CD4-positive, alpha-beta T cell (primary cell): ENCODE results near the gene ZNF282. TPM values are rescaled to one million over a fixed set of nuclear protein-coding genes. Genes with fewer than 3 reads are reported as not detected.

Experiments used
- ATAC-seq: fragments of 200-7000 bp; cut with Tn5 transposase; one replicate; pipeline ENCODE4 v1.10.0; 2022; ENCODE audit warnings: mild to moderate bottlenecking; ENCODE audit not compliant: poor library complexity
- CTCF ChIA-PET: fragments of 350-600 bp; sonication (Branson Sonifier 250); formaldehyde crosslinking; loops from one replicate; lab custom pipeline; 2021; ENCODE audit warnings: antibody characterized with exemption, inconsistent platforms; lab: Charles Lee
- POLR2A ChIA-PET: fragments of 350-600 bp; sonication (Branson Sonifier 250); formaldehyde crosslinking; loops from one replicate; lab custom pipeline; 2021; ENCODE audit warnings: antibody characterized with exemption, inconsistent platforms; lab: Charles Lee
- DNase-seq, 14 experiments: peaks; one replicate each; pipeline ENCODE4 v3.0.0-alpha.2; 2013 to 2020; ENCODE audit warnings: mixed read lengths in 2 of 14
- H3K27ac ChIP-seq, 2 donors: one replicate each; pipeline versions ENCODE4 v1.5.1 to v1.7.0; 2013; ENCODE audit warnings: low read length in 2 of 2, low read depth in 1 of 2, mild to moderate bottlenecking in 1 of 2
- H3K27me3 ChIP-seq, 2 experiments: 1 replicate in 1 of 2; 2 replicates in 1 of 2; pipeline versions ENCODE4 v1.6.1 to v1.7.0; 2013; ENCODE audit warnings: low read length in 2 of 2, control low read depth in 1 of 2, mild to moderate bottlenecking in 1 of 2, moderate library complexity in 1 of 2; ENCODE audit not compliant: insufficient read depth in 2 of 2, control insufficient read depth in 1 of 2
- H3K36me3 ChIP-seq: one replicate; pipeline ENCODE4 v1.6.1; 2013; ENCODE audit warnings: low read length, control low read depth; ENCODE audit not compliant: insufficient read depth
- H3K4me1 ChIP-seq: one replicate; pipeline ENCODE4 v1.6.1; 2013; ENCODE audit warnings: low read length, control low read depth; ENCODE audit not compliant: insufficient read depth
- H3K4me3 ChIP-seq: one replicate; pipeline ENCODE4 v1.5.1; 2013; ENCODE audit warnings: mild to moderate bottlenecking, low read length, moderate library complexity
- H3K9me3 ChIP-seq, 2 experiments: 1 replicate in 1 of 2; 2 replicates in 1 of 2; pipeline versions ENCODE4 v1.6.1 to v1.7.0; 2013; ENCODE audit warnings: low read length in 2 of 2, mild to moderate bottlenecking in 2 of 2, control low read depth in 1 of 2, moderate library complexity in 1 of 2; ENCODE audit not compliant: control insufficient read depth in 1 of 2, insufficient read depth in 1 of 2
- H3K27ac Mint-ChIP-seq: one replicate; pipeline ENCODE4 v1.8.0; 2020; ENCODE audit warnings: mixed read lengths
- H3K27me3 Mint-ChIP-seq: one replicate; pipeline ENCODE4 v1.8.0; 2021; ENCODE audit warnings: mixed read lengths
- H3K36me3 Mint-ChIP-seq: one replicate; pipeline ENCODE4 v1.8.0; 2021; ENCODE audit warnings: low read depth, mixed read lengths
- H3K4me1 Mint-ChIP-seq: one replicate; pipeline ENCODE4 v1.8.0; 2021; ENCODE audit warnings: low read depth, mixed read lengths
- H3K4me3 Mint-ChIP-seq: one replicate; pipeline ENCODE4 v1.8.0; 2020; ENCODE audit warnings: mild to moderate bottlenecking, mixed read lengths
- H3K9me3 Mint-ChIP-seq: one replicate; pipeline ENCODE4 v1.8.0; 2020; ENCODE audit warnings: mixed read lengths
- CTCF ChIP-seq: fragments of 200-600 bp; IDR thresholded peaks from one replicate; pipeline ENCODE4 v1.8.0; 2022; ENCODE audit warnings: antibody characterized with exemption, mild to moderate bottlenecking
- intact Hi-C, 2 experiments: fragments of 100-400 bp; cut with DNase I in 1 of 2; cut with micrococcal nuclease in 1 of 2; formaldehyde crosslinking; loops; one replicate each; pipeline versions ENCODE4 v1.15.1 to v1.9.0; 2023 to 2025; cut with DNase I, micrococcal nuclease
- total RNA-seq, 174 experiments: library from RNA in 2 of 174; stranded (reverse) in 2 of 174; gene quantifications; one replicate each; pipeline ENCODE4 v1.2.3 and lab custom pipeline; 2021 to 2026

Gene ZNF282
- total RNA-seq, 2 experiments from 2014 or later, result 13.3 to 15.6 TPM

DNA sequence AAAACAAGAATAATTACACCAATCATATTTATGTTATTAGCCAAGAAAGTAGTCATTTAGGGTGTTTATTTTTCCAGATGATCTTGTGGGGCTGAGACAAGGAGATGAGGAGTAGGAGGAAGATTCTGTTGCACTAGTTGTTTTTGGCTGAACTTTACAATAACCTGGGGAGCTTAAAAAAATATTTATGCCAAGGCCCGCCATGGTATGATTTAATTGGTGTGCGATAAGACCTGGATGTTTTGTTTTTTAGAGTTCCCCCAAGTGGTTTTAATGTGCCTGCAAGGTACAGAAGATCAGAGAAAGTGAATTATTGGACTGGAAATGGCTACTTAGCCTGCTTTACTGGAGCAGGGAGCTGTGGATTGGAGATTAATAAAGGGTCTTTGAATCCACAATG is 7.1 kb upstream of the ZNF282 start:
- POLR2A ChIA-PET, result interaction anchor here (1.0 kb wide), 1 partner anchor 23 kb away, joined by 3 read pairs; no protein-coding TSS in a partner anchor
- CTCF ChIA-PET, result no interaction called here
- no peak for TF ChIP-seq CTCF

DNA sequence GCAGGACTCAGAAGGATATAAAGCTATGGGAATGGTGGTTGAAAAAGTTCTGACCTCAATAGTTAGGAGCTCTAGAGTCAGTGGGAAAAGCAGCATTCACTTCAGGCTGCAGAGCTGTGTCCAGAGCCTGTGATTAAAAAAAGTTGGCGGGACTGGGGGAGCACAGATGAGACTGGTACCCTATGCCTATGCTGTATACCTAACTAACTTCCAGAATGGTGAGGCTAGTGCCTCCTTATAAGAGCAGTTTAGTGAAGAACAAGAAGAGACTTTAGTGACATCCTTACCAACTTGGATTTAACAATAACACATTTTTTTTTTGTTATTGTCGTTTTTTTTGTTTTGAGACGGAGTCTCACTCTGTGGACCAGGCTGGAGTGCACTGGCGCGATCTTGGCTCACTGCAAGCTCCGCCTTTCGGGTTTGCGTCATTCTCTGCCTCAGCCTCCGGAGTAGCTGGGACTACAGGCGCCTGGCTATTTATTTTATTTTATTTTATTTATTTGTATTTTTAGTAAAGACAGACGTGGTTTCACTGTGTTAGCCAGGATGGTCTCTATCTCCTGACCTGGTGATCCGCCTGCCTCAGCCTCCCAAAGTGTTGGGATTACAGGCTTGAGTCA is 6.6 kb upstream of the ZNF282 start:
- ChIA-PET POLR2A (no interaction called here), CTCF (no interaction called here)
- Histone ChIP-seq H3K36me3 (no peaks in the 10 kb centered on the region), H3K4me1 (peaks cover 4% of the 10 kb centered on the region), H3K9me3 (no peaks in the 10 kb centered on the region), H3K27me3 (no peaks in the 10 kb centered on the region), H3K4me3 (no peak overlapping the region), H3K27ac (no peak overlapping the region)
- Mint-ChIP-seq H3K27me3 (no peaks in the 10 kb centered on the region), H3K36me3 (no peaks in the 10 kb centered on the region), H3K9me3 (no peaks in the 10 kb centered on the region), H3K27ac (no peak overlapping the region), H3K4me3 (no peak overlapping the region), H3K4me1 (peaks cover 4% of the 10 kb centered on the region)
- ATAC-seq (no peak), DNase-seq (no peak)
- TF ChIP-seq CTCF, result no peak
- intact Hi-C loops, result no loop called here

More for the DNA sequence above, 7.1 kb upstream of the ZNF282 start:
- no peaks in the 10 kb centered on the region for H3K9me3 ChIP-seq
- intact Hi-C loops, result no loop called here
- H3K4me3 ChIP-seq, result no peak overlapping the region
- H3K36me3 ChIP-seq, result no peaks in the 10 kb centered on the region
- no peak overlapping the region for H3K4me3 Mint-ChIP-seq
- no peaks in the 10 kb centered on the region for H3K27me3 Mint-ChIP-seq
- peaks cover 4% of the 10 kb centered on the region for H3K4me1 Mint-ChIP-seq
- ATAC-seq (no peak), DNase-seq (no peak)
- no peaks in the 10 kb centered on the region for H3K27me3 ChIP-seq
- no peaks in the 10 kb centered on the region for H3K36me3 Mint-ChIP-seq
- H3K27ac ChIP-seq, result no peak overlapping the region
- H3K27ac Mint-ChIP-seq, result no peak overlapping the region
- H3K9me3 Mint-ChIP-seq, result no peaks in the 10 kb centered on the region
- H3K4me1 ChIP-seq, result peaks cover 4% of the 10 kb centered on the region

DNA sequence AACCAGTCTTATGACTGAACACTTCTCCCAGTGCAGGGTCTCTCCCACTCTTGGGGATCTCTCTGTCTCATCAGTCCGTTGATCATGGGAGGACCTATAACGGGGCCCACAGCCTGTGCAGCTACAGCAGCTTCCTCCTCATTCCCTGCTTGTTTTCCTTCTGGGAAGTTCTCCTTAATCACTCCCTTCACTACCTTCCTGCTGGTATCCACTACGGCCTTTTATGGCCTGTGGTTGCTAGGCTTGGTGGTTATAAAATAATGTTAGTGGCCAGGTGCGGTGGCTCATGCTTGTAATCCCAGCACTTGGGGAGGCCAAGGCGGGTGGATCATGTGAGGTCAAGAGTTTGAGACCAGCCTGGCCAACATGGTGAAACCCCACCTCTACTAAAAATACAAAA is 3.5 kb upstream of the ZNF282 start:
- Mint-ChIP-seq H3K27ac (no peak overlapping the region), H3K9me3 (no peaks in the 10 kb centered on the region), H3K4me1 (peaks cover 17% of the 10 kb centered on the region), H3K36me3 (peaks cover 8% of the 10 kb centered on the region), H3K4me3 (peak overlapping the region; percentile 16), H3K27me3 (no peaks in the 10 kb centered on the region)
- Histone ChIP-seq H3K4me1 (peaks cover 21% of the 10 kb centered on the region), H3K27me3 (no peaks in the 10 kb centered on the region), H3K36me3 (no peaks in the 10 kb centered on the region), H3K9me3 (no peaks in the 10 kb centered on the region), H3K4me3 (no peak overlapping the region), H3K27ac (no peak overlapping the region)
- intact Hi-C loops, result no loop called here
- CTCF ChIA-PET, result no interaction called here
- POLR2A ChIA-PET, result no interaction called here
- no peak for TF ChIP-seq CTCF
- ATAC-seq (no peak), DNase-seq (no peak)
